Panc1 (cell line): ENCODE data around the gene ZMYM2. TPM values are rescaled to one million over a fixed set of nuclear protein-coding genes. Genes with fewer than 3 reads are reported as not detected.

ENCODE experiments used
- ATAC-seq: fragments of 200-7000 bp; cut with Tn5 transposase; 2 replicates; pipeline ENCODE4 v1.9.1; 2020; ENCODE audit warnings: mild to moderate bottlenecking, moderate library complexity
- BruUV-seq: library from RNA; stranded (reverse); fragments of 400-500 nt; replicated peaks from 2 replicates; lab custom pipeline; 2021; lab: Mats Ljungman, UMichigan
- CTCF ChIA-PET: fragments of 300-600 bp; sonication (Branson Sonifier 250); formaldehyde crosslinking; loops from one replicate; lab custom pipeline; 2022; ENCODE audit warnings: antibody characterized with exemption; lab: Charles Lee
- POLR2A ChIA-PET: fragments of 300-600 bp; sonication (Branson Sonifier 250); formaldehyde crosslinking; loops from one replicate; lab custom pipeline; 2022; ENCODE audit warnings: antibody characterized with exemption; lab: Charles Lee
- DNase-seq: peaks from one replicate; pipeline ENCODE4 v3.0.0-alpha.2; 2010; ENCODE audit warnings: low read depth, low spot score
- H3K27ac ChIP-seq: 2 replicates; pipeline ENCODE4 v1.5.1; 2011; ENCODE audit warnings: mild to moderate bottlenecking, low read length, inconsistent platforms
- H3K27me3 ChIP-seq: fragments of 200-500 bp; sonication (Bioruptor generic); 2 replicates; pipeline ENCODE4 v1.6.0; 2014; ENCODE audit warnings: low read length, inconsistent platforms; ENCODE audit not compliant: control insufficient read depth, insufficient read depth
- H3K36me3 ChIP-seq: fragments of 200-500 bp; sonication (Bioruptor generic); 2 replicates; pipeline ENCODE4 v1.5.1; 2014; ENCODE audit warnings: inconsistent platforms, mild to moderate bottlenecking, low read length, moderate library complexity; ENCODE audit not compliant: control insufficient read depth, insufficient read depth
- H3K4me1 ChIP-seq: 2 replicates; pipeline ENCODE4 v1.5.1; 2011; ENCODE audit warnings: inconsistent platforms, mild to moderate bottlenecking, low read length, moderate library complexity; ENCODE audit not compliant: control insufficient read depth, insufficient read depth
- H3K4me3 ChIP-seq, 2 experiments: 2 replicates each; pipeline ENCODE4 v1.5.1; 2011 to 2012; ENCODE audit warnings: low read depth in 2 of 2, low read length in 2 of 2, mild to moderate bottlenecking in 2 of 2, inconsistent platforms in 1 of 2, moderate library complexity in 1 of 2
- H3K9me3 ChIP-seq: fragments of 200-500 bp; sonication (Bioruptor generic); 2 replicates; pipeline ENCODE4 v1.5.1; 2014; ENCODE audit warnings: low read depth, mild to moderate bottlenecking, inconsistent platforms, low read length, moderate library complexity; ENCODE audit not compliant: control insufficient read depth, insufficient read depth
- POLR2AphosphoS5 ChIP-seq: IDR thresholded peaks from 2 replicates; pipeline ENCODE4 v1.6.1; 2012; ENCODE audit warnings: mild to moderate bottlenecking, low read depth, low read length, moderate library complexity
- SIN3A ChIP-seq: IDR thresholded peaks from 2 replicates; pipeline ENCODE4 v1.6.1; 2012; ENCODE audit warnings: low read depth, mild to moderate bottlenecking, low read length, moderate library complexity, borderline replicate concordance; ENCODE audit not compliant: insufficient read depth
- TCF7L2 ChIP-seq: IDR thresholded peaks from 2 replicates; pipeline ENCODE4 v1.6.1; 2011; ENCODE audit warnings: mild to moderate bottlenecking, low read depth, low read length, inconsistent platforms
- in situ Hi-C: cut with HindIII; loops from 2 replicates; pipeline ENCODE4 v1.10.0; 2016; ENCODE audit warnings: low sequenced_read_pairs, low pct_unique_long_range_greater_than_20kb
- intact Hi-C: fragments of 100-400 bp; cut with micrococcal nuclease; formaldehyde crosslinking; loops from one replicate; pipeline ENCODE4 v1.10.0; 2022; ENCODE audit not compliant: unreplicated experiment
- total RNA-seq: library from RNA; stranded (reverse); gene quantifications from one replicate; pipeline ENCODE4 v1.2.1, GENCODE V29; 2021; ENCODE audit not compliant: unreplicated experiment
- TF ChIP-seq, protein P1 (sequence below), 2 experiments: IDR thresholded peaks; 2 replicates each; pipeline ENCODE4 v1.6.1; 2011 to 2012; ENCODE audit warnings: low read depth in 2 of 2, control low read depth in 1 of 2, low read length in 1 of 2, mild to moderate bottlenecking in 1 of 2, moderate library complexity in 1 of 2; ENCODE audit not compliant: insufficient read depth in 1 of 2
- TF ChIP-seq, protein P2 (sequence below): fragments of 450-650 bp; IDR thresholded peaks from 2 replicates; pipeline ENCODE4 v1.5.1; 2017; ENCODE audit warnings: mild to moderate bottlenecking

The ZMYM2 gene
- total RNA-seq, 1 experiment from 2014 or later, result 64.3 TPM

DNA sequence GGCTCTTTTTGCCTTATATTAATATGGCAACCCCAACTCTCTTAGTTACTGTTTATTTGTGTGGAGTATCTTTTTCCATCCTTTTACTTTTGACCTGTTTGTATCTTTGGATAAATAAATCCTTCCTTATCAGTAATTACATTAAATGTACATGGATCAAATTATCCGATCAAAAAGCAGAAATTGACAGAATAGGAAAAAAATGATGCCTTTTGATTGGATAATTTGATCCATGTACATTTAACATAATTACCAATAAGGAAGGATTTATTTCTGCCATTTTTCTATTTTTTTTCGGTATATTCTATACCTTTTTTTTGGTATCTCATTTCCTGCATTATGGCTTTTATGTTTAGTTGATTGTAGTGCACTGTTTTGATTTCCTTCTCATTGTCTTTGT, 57.2 kb downstream of the ZMYM2 start:
- POLR2A ChIA-PET, result no interaction called here
- TF ChIP-seq, protein P1, sequence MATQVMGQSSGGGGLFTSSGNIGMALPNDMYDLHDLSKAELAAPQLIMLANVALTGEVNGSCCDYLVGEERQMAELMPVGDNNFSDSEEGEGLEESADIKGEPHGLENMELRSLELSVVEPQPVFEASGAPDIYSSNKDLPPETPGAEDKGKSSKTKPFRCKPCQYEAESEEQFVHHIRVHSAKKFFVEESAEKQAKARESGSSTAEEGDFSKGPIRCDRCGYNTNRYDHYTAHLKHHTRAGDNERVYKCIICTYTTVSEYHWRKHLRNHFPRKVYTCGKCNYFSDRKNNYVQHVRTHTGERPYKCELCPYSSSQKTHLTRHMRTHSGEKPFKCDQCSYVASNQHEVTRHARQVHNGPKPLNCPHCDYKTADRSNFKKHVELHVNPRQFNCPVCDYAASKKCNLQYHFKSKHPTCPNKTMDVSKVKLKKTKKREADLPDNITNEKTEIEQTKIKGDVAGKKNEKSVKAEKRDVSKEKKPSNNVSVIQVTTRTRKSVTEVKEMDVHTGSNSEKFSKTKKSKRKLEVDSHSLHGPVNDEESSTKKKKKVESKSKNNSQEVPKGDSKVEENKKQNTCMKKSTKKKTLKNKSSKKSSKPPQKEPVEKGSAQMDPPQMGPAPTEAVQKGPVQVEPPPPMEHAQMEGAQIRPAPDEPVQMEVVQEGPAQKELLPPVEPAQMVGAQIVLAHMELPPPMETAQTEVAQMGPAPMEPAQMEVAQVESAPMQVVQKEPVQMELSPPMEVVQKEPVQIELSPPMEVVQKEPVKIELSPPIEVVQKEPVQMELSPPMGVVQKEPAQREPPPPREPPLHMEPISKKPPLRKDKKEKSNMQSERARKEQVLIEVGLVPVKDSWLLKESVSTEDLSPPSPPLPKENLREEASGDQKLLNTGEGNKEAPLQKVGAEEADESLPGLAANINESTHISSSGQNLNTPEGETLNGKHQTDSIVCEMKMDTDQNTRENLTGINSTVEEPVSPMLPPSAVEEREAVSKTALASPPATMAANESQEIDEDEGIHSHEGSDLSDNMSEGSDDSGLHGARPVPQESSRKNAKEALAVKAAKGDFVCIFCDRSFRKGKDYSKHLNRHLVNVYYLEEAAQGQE (IDR thresholded peaks at IDR 0.05; ENCODE audit: insufficient read depth in 1 of 2, low read depth in 2 of 2, low read length in 1 of 2), result no peak
- no peak for TF ChIP-seq SIN3A
- CTCF ChIA-PET, result no interaction called here
- Histone ChIP-seq H3K27ac (no peak overlapping the region), H3K36me3 (no peaks in the 10 kb centered on the region; the same call in none of the 2 replicates), H3K9me3 (peaks cover 18% of the 10 kb centered on the region; the same call in 1 of the 2 replicates), H3K27me3 (no peaks in the 10 kb centered on the region), H3K4me1 (no peaks in the 10 kb centered on the region), H3K4me3 (no peak overlapping the region)
- intact Hi-C loops (no loop called here), in situ Hi-C loops (no loop called here)
- ATAC-seq, result no peak
- no peak for DNase-seq
- no TSS peak for BruUV-seq

DNA sequence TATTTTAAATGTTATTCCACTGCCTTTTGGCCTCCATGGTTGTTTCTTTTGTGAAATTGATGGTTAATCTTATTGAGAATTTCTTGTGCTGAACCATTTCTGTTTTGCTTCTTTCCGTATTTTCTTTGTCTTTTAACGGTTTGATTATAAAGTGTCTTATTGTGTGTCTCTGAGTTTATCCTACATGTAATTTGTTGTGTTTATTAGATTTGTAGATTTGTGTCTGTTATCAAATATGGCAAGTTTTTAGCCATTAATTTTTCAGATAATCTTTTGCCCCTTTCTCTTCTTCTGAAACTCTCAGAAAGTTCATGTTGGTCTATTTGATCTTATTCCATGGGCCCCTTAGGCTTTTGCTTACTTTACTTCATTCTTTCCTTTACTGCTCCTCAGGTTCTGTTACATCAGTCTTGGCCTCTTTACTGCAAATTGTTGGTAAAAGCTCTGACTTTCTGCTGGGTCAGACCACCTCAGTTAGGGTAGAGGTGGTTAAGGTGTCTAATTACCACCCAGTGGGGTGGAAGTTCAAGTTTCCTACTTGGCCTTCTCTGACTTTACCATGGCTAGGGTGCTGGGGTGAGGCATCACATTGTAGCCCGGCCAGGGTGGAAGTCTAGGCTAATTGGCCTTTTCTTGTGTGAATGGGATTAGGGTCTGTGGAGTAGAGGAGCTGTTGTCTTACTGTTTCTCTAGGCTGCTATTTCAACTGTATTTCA, 58.3 kb downstream of the ZMYM2 start:
- TF ChIP-seq, protein P2, sequence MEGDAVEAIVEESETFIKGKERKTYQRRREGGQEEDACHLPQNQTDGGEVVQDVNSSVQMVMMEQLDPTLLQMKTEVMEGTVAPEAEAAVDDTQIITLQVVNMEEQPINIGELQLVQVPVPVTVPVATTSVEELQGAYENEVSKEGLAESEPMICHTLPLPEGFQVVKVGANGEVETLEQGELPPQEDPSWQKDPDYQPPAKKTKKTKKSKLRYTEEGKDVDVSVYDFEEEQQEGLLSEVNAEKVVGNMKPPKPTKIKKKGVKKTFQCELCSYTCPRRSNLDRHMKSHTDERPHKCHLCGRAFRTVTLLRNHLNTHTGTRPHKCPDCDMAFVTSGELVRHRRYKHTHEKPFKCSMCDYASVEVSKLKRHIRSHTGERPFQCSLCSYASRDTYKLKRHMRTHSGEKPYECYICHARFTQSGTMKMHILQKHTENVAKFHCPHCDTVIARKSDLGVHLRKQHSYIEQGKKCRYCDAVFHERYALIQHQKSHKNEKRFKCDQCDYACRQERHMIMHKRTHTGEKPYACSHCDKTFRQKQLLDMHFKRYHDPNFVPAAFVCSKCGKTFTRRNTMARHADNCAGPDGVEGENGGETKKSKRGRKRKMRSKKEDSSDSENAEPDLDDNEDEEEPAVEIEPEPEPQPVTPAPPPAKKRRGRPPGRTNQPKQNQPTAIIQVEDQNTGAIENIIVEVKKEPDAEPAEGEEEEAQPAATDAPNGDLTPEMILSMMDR, result no peak
- TF ChIP-seq SIN3A, result no peak
- no peak for TF ChIP-seq POLR2AphosphoS5
- TF ChIP-seq, protein P1 (IDR thresholded peaks at IDR 0.05; ENCODE audit: insufficient read depth in 1 of 2, low read depth in 2 of 2, low read length in 1 of 2), result no peak
- no peak for TF ChIP-seq TCF7L2
- no peaks in the 10 kb centered on the region; the same call in none of the 2 replicates for H3K36me3 ChIP-seq
- no peak for ATAC-seq

More for the DNA sequence above, 58.3 kb downstream of the ZMYM2 start:
- in situ Hi-C loops, result no loop called here
- ChIA-PET POLR2A (no interaction called here), CTCF (no interaction called here)
- Histone ChIP-seq H3K27me3 (no peaks in the 10 kb centered on the region), H3K4me3 (no peak overlapping the region), H3K27ac (no peak overlapping the region), H3K4me1 (no peaks in the 10 kb centered on the region), H3K9me3 (peaks cover 18% of the 10 kb centered on the region; the same call in 1 of the 2 replicates)
- BruUV-seq, result no TSS peak
- no peak for DNase-seq
- intact Hi-C loops, result no loop called here
